ENCODE data around the gene GBE1. TPM values are rescaled to one million over a fixed set of nuclear protein-coding genes. Genes with fewer than 3 reads are reported as not detected.

GBE1 gene
- total RNA-seq, 1 donor from 2014 or later = 24.6 TPM

DNA sequence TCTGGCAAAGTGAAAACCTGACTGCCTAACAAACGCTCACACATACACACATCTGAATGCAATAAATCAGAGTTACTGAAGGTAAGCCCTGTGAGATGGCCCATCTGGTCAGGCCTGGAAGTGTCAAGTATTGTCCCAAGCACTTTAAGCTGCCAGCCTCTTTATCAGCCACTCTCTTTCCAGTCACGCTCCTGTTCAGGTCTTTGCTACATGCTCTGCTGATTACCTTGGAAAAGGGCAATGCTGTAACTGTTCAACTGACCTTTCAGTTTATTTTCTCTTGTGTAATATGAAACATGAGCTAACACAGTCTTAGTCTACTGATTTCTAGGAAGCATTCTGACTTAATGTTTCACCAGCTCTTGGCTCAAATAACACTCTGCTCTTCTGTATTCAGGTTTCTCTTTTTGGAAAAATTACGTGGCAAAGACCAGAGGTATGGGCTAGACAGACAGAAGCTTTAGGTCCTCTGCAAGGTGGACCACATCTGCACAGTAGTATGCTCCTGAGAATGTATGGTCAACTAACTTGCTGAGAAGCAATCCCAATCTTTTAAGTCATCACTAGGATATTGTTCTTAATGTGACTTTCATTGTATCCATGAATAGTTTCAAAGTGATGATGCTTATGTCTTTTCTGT lies 44.5 kb downstream of the GBE1 start:
- H3K4me1 Mint-ChIP-seq (ENCODE audit: low read depth) = no peaks in the 10 kb centered on the region
- no peak overlapping the region for H3K27ac Mint-ChIP-seq
- H3K4me3 Mint-ChIP-seq = no peak overlapping the region
- peaks cover 5% of the 10 kb centered on the region for H3K9me3 Mint-ChIP-seq
- intact Hi-C loops (cut with micrococcal nuclease) = no loop called here
- DNase-seq (ENCODE audit: low spot score) = no peak
- no peaks in the 10 kb centered on the region for H3K27me3 Mint-ChIP-seq (ENCODE audit: insufficient read depth)
- no peaks in the 10 kb centered on the region for H3K36me3 Mint-ChIP-seq (ENCODE audit: low read depth)

DNA sequence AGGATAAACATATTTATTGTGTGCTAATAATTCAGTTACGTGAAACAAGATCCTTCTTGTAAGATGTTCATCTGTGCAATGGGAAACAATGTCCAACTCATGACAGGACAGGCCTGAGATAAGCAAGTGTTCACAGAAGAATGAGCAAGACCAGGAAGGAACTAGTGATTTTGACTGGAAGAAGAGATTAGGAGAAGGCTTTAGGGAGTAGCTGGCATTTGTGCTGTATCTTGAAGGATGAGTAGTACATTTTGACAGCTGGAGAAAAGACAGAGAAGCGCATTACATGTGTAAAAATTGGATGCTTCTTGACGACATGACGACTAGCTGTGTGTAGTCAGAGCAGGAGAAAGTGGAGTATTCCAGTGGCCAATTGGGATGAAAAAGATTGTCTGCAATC lies 48.4 kb downstream of the GBE1 start:
- Mint-ChIP-seq H3K4me3 (no peak overlapping the region), H3K36me3 (ENCODE audit: low read depth) (no peaks in the 10 kb centered on the region), H3K4me1 (ENCODE audit: low read depth) (no peaks in the 10 kb centered on the region), H3K27me3 (ENCODE audit: insufficient read depth) (no peaks in the 10 kb centered on the region), H3K27ac (no peak overlapping the region), H3K9me3 (peaks cover 5% of the 10 kb centered on the region)
- DNase-seq (ENCODE audit: low spot score) = no peak
- intact Hi-C loops (cut with micrococcal nuclease) = no loop called here

DNA sequence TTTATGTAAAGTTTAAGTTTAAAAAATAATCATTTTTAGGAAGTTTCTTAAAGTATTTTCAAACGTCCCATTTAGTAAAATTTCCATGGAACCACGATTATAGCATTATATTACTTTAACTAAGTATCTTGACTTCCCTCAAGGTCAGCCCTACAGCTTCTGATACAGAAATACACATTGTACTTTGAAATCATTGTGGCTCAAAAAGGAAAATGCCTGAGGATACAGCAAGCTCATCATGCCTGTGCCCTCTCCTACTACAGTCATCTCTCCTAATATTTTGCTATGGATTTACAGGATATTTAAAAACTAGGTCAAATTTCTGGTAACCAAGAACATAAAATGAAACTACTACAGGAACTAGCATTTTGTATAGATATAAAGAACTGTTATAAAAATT lies 51.8 kb downstream of the GBE1 start:
- DNase-seq (ENCODE audit: low spot score) = no peak
- H3K9me3 Mint-ChIP-seq = peaks cover 5% of the 10 kb centered on the region
- no peak overlapping the region for H3K27ac Mint-ChIP-seq
- intact Hi-C loops (cut with micrococcal nuclease) = no loop called here
- no peak overlapping the region for H3K4me3 Mint-ChIP-seq
- H3K27me3 Mint-ChIP-seq (ENCODE audit: insufficient read depth) = no peaks in the 10 kb centered on the region
- no peaks in the 10 kb centered on the region for H3K4me1 Mint-ChIP-seq (ENCODE audit: low read depth)
- H3K36me3 Mint-ChIP-seq (ENCODE audit: low read depth) = no peaks in the 10 kb centered on the region

DNA sequence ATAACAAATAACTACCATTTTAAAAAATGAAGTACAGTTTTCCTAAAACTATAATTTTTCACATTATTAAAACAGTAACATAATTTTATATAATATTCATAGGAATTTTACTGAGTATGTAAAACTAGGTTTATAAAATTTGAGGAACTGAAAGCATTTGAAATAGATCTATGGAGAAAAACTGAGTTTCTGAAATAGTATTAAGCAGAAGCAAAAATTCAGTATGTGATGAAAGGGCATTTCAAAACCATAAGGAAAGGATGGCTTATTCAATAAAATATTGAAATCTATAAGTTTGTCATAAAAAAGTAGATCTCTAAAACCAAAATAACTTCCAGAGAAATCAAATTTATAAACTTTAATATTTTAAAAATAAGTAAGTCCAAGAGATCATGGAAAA lies 53.4 kb downstream of the GBE1 start:
- peaks cover 2% of the 10 kb centered on the region for H3K9me3 Mint-ChIP-seq
- no peaks in the 10 kb centered on the region for H3K27me3 Mint-ChIP-seq (ENCODE audit: insufficient read depth)
- H3K27ac Mint-ChIP-seq = no peak overlapping the region
- intact Hi-C loops (cut with micrococcal nuclease) = no loop called here
- no peak overlapping the region for H3K4me3 Mint-ChIP-seq
- H3K36me3 Mint-ChIP-seq (ENCODE audit: low read depth) = no peaks in the 10 kb centered on the region
- no peak for DNase-seq (ENCODE audit: low spot score)
- H3K4me1 Mint-ChIP-seq (ENCODE audit: low read depth) = no peaks in the 10 kb centered on the region

DNA sequence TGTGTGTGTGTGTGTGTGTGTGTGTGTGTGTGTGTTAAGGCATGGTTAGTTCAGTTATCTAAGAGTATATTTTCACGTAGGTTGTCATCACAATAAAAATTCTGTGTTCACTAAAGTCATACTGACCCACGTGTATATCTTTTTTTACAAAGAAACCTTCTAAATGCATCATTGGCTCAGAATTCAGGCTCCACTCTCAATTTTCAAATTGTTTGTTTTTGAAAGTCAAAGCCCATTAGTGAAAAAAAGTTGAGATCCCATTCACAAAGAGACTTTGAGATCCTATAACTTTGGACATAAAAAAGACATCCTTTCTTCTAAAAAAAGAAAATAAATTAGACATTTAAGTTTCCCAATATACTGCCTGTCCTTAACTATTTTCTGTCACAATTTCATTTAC lies 59.3 kb downstream of the GBE1 start:
- Mint-ChIP-seq H3K27me3 (ENCODE audit: insufficient read depth) (no peaks in the 10 kb centered on the region), H3K9me3 (no peaks in the 10 kb centered on the region), H3K36me3 (ENCODE audit: low read depth) (no peaks in the 10 kb centered on the region), H3K4me3 (no peak overlapping the region), H3K4me1 (ENCODE audit: low read depth) (no peaks in the 10 kb centered on the region), H3K27ac (no peak overlapping the region)
- no peak for DNase-seq (ENCODE audit: low spot score)
- intact Hi-C loops (cut with micrococcal nuclease) = no loop called here

DNA sequence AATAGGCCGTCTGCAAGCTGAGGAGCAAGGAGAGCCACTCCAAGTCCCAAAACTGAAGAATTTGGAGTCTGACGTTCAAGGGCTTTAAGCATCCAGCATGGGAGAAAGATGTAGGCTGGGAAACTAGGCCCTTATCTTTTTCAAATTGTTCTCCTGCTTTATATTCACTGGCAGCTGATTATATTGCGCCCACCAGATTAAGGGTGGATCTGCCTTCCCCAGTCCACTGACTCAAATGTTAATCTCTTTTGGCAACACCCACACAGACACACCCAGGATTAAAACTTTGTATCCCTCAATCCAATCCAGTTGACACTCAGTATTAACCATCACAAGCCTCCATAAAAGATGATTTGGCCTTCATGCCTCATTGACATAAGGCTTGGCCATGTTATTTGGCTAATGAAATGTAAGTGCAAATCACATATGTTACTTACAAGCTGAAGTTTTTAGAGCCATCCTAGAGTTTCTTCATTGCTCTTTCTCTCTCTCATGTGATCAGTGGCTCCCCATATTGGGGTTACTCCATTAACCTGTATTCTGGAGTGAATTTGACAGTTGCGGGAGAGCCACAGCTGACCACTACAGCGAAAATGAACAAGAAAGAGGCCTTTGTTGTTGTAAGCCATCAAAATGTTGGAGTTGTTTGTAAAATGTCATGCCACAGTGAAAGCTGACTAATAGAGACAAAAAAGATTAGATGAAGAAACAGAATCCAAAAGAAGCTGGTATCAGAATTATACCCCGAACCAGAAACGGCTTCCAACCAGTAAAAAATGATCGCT lies 61.7 kb downstream of the GBE1 start:
- peaks cover 3% of the 10 kb centered on the region for H3K36me3 Mint-ChIP-seq (ENCODE audit: low read depth)
- intact Hi-C loops (cut with micrococcal nuclease) = no loop called here
- H3K9me3 Mint-ChIP-seq = no peaks in the 10 kb centered on the region
- no peak overlapping the region for H3K27ac Mint-ChIP-seq
- no peak for DNase-seq (ENCODE audit: low spot score)
- H3K27me3 Mint-ChIP-seq (ENCODE audit: insufficient read depth) = no peaks in the 10 kb centered on the region
- no peaks in the 10 kb centered on the region for H3K4me1 Mint-ChIP-seq (ENCODE audit: low read depth)
- no peak overlapping the region for H3K4me3 Mint-ChIP-seq

DNA sequence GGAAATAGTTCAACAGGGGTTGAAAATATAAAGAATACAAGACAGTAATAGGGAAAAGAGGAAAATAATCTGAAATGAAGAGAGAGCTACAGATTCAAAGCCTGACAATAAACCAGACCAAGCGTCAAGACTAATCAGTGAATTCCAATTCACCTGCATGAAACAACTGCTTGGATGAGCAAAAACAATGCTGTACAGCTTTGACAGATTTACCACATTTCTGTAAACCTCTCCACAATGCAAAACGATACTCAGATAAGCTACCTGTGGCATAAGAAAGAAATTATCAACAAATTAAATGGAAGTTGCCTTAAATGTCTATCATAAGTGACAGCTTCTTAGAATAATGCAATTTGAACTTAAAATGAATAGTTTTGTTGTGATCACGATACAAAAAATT lies 65.4 kb downstream of the GBE1 start:
- Mint-ChIP-seq H3K4me3 (no peak overlapping the region), H3K27ac (no peak overlapping the region), H3K27me3 (ENCODE audit: insufficient read depth) (no peaks in the 10 kb centered on the region), H3K36me3 (ENCODE audit: low read depth) (peaks cover 3% of the 10 kb centered on the region), H3K4me1 (ENCODE audit: low read depth) (no peaks in the 10 kb centered on the region), H3K9me3 (no peaks in the 10 kb centered on the region)
- intact Hi-C loops (cut with micrococcal nuclease) = no loop called here
- DNase-seq (ENCODE audit: low spot score) = no peak

DNA sequence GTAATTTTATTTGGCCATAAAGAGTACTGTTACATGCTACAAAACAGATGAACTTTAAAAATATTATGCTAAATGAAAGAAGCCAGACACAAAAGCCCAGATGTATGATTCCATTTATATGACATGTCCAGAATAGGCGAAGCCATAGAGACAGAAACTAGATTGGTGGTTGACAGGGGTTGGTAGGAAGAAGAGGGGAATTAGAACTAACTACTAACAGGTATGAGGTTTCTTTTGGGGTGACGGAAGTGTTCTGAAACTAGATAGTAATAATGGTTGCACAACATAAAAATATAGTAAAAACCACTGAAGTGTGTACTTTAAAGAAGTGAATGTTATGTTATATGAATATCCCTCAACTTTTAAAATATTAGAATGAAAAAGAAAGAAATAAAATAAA lies 66.1 kb downstream of the GBE1 start:
- Mint-ChIP-seq H3K4me1 (ENCODE audit: low read depth) (no peaks in the 10 kb centered on the region), H3K9me3 (no peaks in the 10 kb centered on the region), H3K4me3 (no peak overlapping the region), H3K36me3 (ENCODE audit: low read depth) (peaks cover 3% of the 10 kb centered on the region), H3K27me3 (ENCODE audit: insufficient read depth) (no peaks in the 10 kb centered on the region), H3K27ac (no peak overlapping the region)
- intact Hi-C loops (cut with micrococcal nuclease) = no loop called here
- DNase-seq (ENCODE audit: low spot score) = no peak

DNA sequence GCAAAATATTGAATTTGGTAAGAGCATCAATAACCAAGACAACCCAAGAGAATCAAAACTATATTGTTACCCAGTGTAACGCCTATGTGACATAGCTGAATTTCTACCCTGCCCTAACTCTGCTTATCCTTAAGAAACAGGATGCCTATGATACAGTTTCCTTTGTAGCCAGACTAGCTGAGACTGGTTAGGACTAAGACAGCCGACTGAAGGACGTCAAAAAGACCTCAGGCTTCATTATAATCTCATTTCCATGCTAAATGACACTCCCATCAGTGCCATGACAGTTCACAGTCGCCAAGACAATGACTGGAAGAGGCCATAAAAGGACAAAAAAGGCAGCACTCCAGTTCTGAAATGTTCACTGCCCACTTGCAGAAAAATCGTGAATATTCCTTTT lies 66.8 kb downstream of the GBE1 start:
- intact Hi-C loops (cut with micrococcal nuclease) = no loop called here
- Mint-ChIP-seq H3K36me3 (ENCODE audit: low read depth) (peaks cover 3% of the 10 kb centered on the region), H3K4me1 (ENCODE audit: low read depth) (no peaks in the 10 kb centered on the region), H3K27me3 (ENCODE audit: insufficient read depth) (no peaks in the 10 kb centered on the region), H3K4me3 (no peak overlapping the region), H3K9me3 (no peaks in the 10 kb centered on the region), H3K27ac (no peak overlapping the region)
- no peak for DNase-seq (ENCODE audit: low spot score)

DNA sequence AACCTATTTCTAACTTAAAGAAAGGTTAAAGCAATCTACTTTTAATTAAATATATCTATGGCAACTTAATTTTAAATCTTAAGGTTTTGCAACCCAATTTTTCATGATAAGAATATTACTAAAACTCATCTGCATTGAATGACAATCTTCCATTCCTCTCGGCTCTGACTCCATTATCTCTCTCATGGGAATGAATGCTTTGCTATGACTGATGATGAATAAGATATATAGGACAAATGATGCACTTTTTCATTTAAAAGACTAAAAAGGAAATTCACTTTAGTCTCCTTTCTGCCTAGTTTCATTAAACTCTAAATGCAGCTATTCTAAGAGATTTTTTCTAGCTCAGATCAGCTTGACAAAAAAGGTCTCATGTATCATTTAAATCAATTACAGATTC lies 68.7 kb downstream of the GBE1 start:
- Mint-ChIP-seq H3K27ac (no peak overlapping the region), H3K4me3 (no peak overlapping the region), H3K27me3 (ENCODE audit: insufficient read depth) (no peaks in the 10 kb centered on the region), H3K4me1 (ENCODE audit: low read depth) (no peaks in the 10 kb centered on the region), H3K9me3 (no peaks in the 10 kb centered on the region), H3K36me3 (ENCODE audit: low read depth) (peaks cover 3% of the 10 kb centered on the region)
- intact Hi-C loops (cut with micrococcal nuclease) = no loop called here
- DNase-seq (ENCODE audit: low spot score) = no peak

DNA sequence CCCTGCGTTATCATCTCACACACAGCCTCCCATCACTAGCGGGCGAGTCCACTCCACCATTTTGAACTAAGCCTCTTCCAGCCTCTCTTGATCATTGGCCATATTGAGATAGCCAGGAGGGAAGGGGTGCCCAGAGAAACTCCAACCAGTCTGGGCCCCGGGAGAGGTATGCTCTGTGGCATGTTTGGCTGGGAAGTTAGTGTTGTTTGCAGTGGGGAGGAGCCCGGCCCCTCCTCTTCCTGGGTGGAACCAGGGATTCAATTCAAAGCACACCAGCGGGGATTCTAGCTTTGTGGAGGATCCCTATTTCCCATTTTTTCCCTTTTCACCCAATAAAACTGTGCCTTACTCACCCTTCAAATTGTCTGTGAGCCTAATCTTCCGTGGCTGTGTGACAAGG lies 71.8 kb downstream of the GBE1 start:
- H3K4me1 Mint-ChIP-seq (ENCODE audit: low read depth) = no peaks in the 10 kb centered on the region
- no peak overlapping the region for H3K4me3 Mint-ChIP-seq
- DNase-seq (ENCODE audit: low spot score) = no peak
- intact Hi-C loops (cut with micrococcal nuclease) = no loop called here
- H3K27me3 Mint-ChIP-seq (ENCODE audit: insufficient read depth) = no peaks in the 10 kb centered on the region
- peaks cover 3% of the 10 kb centered on the region for H3K36me3 Mint-ChIP-seq (ENCODE audit: low read depth)
- H3K9me3 Mint-ChIP-seq = no peaks in the 10 kb centered on the region
- H3K27ac Mint-ChIP-seq = no peak overlapping the region

DNA sequence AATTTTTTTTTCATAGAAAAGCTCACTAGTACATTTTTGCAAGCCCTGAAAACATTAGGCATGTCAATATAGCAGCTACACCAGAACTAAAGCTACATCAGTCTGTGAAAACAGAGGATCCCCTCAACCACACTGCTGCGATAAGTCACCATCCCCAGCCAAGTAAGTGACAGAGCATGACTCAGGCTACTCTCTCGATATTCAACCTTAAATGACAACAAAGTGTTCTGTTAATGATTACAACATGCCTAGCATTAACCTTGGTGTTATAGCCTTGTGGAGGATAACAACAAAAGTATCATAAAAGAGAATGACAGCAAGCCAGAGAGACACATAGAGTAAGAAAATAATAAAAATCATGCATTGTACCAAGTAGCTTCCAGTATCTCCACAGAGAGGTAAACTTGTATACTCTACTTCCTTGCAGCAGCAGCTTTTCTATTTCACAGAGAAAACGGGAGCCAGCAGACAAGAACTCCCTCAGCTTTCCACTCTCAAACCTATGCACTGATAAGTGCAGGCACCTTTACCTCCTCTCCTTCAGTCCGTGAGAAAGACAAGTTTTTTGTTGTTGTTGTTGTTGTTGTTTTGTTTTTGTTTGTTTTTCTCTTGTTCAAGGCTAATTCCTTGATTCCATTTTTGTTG lies 76.6 kb downstream of the GBE1 start:
- Mint-ChIP-seq H3K36me3 (ENCODE audit: low read depth) (peaks cover 3% of the 10 kb centered on the region), H3K9me3 (no peaks in the 10 kb centered on the region), H3K27ac (no peak overlapping the region), H3K27me3 (ENCODE audit: insufficient read depth) (no peaks in the 10 kb centered on the region), H3K4me3 (no peak overlapping the region), H3K4me1 (ENCODE audit: low read depth) (no peaks in the 10 kb centered on the region)
- intact Hi-C loops (cut with micrococcal nuclease) = no loop called here
- no peak for DNase-seq (ENCODE audit: low spot score)

DNA sequence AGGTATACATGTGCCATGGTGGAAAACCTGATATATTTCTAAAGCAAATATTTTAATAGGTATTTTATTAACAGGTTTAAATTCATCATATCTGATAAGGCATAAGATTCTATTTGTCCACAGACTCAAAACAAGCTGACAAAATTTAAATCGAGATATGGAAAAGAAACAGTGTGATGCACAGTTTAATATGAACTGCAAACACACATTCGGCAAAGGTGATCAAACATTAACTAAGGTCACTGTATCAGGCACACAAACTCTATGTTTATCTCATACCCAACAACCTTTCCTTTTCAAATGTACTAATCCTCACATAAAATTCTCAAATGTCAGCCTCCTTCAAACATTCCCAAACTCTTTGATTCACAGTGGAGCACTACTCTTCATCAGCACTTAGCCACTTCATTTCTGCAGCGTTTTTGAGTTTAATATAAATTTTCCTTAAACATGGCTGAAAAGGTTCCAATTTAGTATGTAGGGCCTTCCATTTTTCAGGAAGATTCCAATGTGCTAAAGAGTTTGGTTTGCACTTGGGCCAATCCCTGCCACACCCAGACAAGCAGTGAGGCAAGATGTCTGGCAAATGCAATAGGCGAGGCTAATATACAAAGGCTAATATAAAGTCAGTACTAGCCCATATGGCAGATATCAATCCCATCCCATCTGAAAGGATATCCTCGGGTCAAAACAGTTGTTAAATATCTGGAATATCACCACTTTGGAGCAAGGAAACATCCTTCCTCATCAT lies 84.6 kb downstream of the GBE1 start:
- H3K36me3 Mint-ChIP-seq (ENCODE audit: low read depth) = no peaks in the 10 kb centered on the region
- H3K27me3 Mint-ChIP-seq (ENCODE audit: insufficient read depth) = no peaks in the 10 kb centered on the region
- intact Hi-C loops (cut with micrococcal nuclease) = no loop called here
- H3K4me1 Mint-ChIP-seq (ENCODE audit: low read depth) = no peaks in the 10 kb centered on the region
- H3K9me3 Mint-ChIP-seq = no peaks in the 10 kb centered on the region
- H3K4me3 Mint-ChIP-seq = no peak overlapping the region
- no peak overlapping the region for H3K27ac Mint-ChIP-seq
- no peak for DNase-seq (ENCODE audit: low spot score)

All from activated T-helper 1 cell treated with anti-CD3 and anti-CD28 coated beads, Interleukin-12 subunit alpha, Interleukin-12 subunit beta, Interleukin-2, Interleukin-4 antibody, amounts not matched to agents 30 ng/mL and 10 ng/mL and 1 ng/mL, durations not matched to agents 14 hours and 24 hours and 36 hours (primary cell).